Measurements from ENCODE around the gene CHI3L1.

CHI3L1 gene

DNA sequence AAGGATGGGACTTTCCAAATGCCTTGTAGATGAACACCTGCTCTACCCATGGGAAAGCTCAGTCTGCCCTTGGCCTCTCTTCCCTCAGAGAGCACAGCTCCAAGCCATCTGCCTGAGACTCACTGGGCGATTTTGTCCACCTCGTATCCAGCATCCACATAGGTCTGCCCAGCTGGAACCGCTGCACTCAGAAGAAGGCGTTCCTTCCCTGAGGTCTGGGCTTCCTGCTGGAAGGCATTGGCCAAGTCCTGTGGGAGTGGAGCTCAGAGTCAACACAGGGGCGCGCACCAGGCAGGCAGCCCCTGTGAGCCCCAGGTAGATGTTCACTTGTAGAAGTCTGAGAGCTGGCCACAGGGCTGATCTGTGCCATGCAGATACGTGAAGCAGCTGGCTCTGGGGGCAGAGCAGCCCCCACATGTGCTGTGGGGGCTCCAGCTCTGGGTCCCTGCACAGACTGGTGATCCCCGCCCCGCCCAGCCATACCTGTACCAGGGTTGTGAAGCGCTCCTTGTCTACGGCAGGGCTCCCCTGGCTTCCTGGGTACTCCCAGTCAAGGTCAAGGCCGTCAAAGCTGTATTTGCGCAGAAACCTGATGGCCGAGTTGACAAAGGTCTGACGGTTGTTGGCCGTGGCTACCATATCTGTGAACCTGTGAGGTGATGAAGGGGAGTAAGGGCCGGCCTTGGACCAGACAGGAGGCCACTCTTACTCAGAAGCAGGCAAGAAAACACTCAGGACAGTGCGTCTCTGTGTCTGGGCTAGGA lies 36.7 kb upstream of the CHI3L1 start:
- Mint-ChIP-seq H3K9me3 (no peaks in the 10 kb centered on the region), H3K27me3 (ENCODE audit: low read depth) (peaks cover 37% of the 10 kb centered on the region), H3K4me3 (no peak overlapping the region), H3K36me3 (ENCODE audit: low read depth) (no peaks in the 10 kb centered on the region), H3K4me1 (peaks cover 5% of the 10 kb centered on the region), H3K27ac (no peak overlapping the region)
- TF ChIP-seq, protein P1, sequence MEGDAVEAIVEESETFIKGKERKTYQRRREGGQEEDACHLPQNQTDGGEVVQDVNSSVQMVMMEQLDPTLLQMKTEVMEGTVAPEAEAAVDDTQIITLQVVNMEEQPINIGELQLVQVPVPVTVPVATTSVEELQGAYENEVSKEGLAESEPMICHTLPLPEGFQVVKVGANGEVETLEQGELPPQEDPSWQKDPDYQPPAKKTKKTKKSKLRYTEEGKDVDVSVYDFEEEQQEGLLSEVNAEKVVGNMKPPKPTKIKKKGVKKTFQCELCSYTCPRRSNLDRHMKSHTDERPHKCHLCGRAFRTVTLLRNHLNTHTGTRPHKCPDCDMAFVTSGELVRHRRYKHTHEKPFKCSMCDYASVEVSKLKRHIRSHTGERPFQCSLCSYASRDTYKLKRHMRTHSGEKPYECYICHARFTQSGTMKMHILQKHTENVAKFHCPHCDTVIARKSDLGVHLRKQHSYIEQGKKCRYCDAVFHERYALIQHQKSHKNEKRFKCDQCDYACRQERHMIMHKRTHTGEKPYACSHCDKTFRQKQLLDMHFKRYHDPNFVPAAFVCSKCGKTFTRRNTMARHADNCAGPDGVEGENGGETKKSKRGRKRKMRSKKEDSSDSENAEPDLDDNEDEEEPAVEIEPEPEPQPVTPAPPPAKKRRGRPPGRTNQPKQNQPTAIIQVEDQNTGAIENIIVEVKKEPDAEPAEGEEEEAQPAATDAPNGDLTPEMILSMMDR (IDR thresholded peaks at IDR 0.05; ENCODE audit: unreplicated experiment in 3 of 3), result no peak

DNA sequence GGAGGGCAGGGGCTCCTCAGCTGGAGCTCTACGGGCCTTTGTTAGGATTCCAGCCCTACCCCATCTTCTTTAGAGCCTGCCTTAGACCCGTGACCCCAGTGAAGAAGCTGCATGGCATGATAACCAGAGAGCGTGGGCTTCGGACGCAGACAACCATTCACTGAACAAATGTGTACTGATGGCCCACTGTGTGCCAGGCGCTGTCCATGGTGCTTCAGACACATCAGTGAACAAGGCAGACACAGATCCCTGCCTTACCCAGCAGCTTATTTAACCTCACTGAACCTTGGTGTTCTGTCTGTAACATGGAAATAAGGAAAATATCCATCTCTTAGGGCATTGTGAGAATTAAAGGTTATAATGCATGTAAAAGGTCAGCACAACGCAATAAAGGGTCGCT lies 33.4 kb upstream of the CHI3L1 start:
- no peaks in the 10 kb centered on the region for H3K36me3 Mint-ChIP-seq (ENCODE audit: low read depth)
- TF ChIP-seq, protein P1 (IDR thresholded peaks at IDR 0.05; ENCODE audit: unreplicated experiment in 3 of 3), result no peak
- H3K9me3 Mint-ChIP-seq, result no peaks in the 10 kb centered on the region
- no peak overlapping the region for H3K27ac Mint-ChIP-seq
- peaks cover 46% of the 10 kb centered on the region for H3K27me3 Mint-ChIP-seq (ENCODE audit: low read depth)
- H3K4me3 Mint-ChIP-seq, result no peak overlapping the region
- H3K4me1 Mint-ChIP-seq, result peaks cover 15% of the 10 kb centered on the region

DNA sequence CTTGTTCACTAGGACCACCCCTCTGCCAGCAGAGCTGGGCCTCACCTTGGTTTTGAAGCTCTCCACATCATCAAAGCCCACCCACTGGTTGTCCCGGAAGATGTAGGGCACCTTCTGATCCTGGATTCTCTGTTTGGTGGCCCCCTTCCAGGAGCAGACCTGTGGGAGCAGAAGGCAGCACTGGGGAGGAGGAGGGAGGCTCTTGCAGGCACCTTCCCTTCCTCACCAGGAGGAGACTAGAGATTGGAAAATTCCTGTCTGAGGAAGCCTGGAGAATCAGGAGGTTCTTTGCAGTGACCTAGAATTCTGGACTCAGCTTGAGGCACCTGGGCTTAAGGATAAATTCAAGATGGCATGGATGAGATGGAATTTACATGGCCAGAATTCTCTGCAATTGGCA lies 32.7 kb upstream of the CHI3L1 start:
- TF ChIP-seq, protein P1 (IDR thresholded peaks at IDR 0.05; ENCODE audit: unreplicated experiment in 3 of 3), result no peak
- H3K4me1 Mint-ChIP-seq, result peaks cover 17% of the 10 kb centered on the region
- H3K4me3 Mint-ChIP-seq, result no peak overlapping the region
- H3K36me3 Mint-ChIP-seq (ENCODE audit: low read depth), result no peaks in the 10 kb centered on the region
- peaks cover 45% of the 10 kb centered on the region for H3K27me3 Mint-ChIP-seq (ENCODE audit: low read depth)
- H3K27ac Mint-ChIP-seq, result no peak overlapping the region
- H3K9me3 Mint-ChIP-seq, result no peaks in the 10 kb centered on the region

DNA sequence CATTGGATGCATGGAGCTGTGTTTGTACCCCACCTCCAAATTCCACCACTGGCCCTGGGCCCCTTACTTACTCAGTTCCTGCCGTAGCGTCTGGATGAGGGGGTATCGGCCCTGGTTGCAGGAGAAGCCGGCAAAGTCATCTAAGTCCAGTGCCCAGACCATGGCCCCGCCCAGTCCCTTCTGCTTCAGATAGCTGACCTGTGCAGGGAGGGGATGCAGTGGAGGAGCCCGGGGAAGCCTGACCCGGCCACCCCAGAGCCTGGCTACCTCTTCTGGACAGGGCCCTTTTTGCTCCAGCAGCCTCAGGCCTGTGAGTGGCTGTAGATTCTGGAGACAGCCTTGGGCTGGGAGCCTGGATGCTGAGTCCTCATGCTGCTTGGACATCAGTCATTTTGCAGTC lies 31.2 kb upstream of the CHI3L1 start:
- TF ChIP-seq, protein P1 (IDR thresholded peaks at IDR 0.05; ENCODE audit: unreplicated experiment in 3 of 3), result no peak
- H3K27me3 Mint-ChIP-seq (ENCODE audit: low read depth), result peaks cover 50% of the 10 kb centered on the region
- H3K4me3 Mint-ChIP-seq, result no peak overlapping the region
- no peak overlapping the region for H3K27ac Mint-ChIP-seq
- peaks cover 25% of the 10 kb centered on the region for H3K4me1 Mint-ChIP-seq
- H3K9me3 Mint-ChIP-seq, result no peaks in the 10 kb centered on the region
- no peaks in the 10 kb centered on the region for H3K36me3 Mint-ChIP-seq (ENCODE audit: low read depth)

DNA sequence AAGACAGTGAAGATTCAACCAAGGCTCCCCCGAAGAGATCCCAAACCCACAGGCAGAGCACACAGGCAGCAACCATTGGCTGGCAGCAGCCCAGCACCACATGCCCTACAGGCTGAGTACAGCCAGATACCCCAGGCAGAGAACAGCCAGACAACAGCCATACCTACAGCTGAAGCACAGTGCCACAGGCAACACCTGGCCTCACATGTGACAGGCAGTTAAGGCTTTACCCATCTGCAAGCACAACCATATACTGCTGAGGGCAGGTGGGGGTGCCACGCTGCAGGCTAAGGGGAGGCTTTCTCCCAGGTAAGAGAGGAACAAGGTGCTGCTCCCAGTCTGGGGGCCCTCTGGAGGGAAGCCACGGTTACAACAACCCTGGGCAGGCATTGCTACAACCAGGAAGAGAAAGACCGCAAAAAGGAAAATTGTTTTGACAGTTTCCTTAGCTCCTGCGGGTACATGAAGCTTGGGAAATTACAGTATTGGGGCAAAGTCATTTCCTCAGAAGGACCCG lies 30.7 kb upstream of the CHI3L1 start:
- H3K9me3 Mint-ChIP-seq, result no peaks in the 10 kb centered on the region
- H3K4me3 Mint-ChIP-seq, result no peak overlapping the region
- TF ChIP-seq, protein P1 (IDR thresholded peaks at IDR 0.05; ENCODE audit: unreplicated experiment in 3 of 3), result peak in 1 of 3 experiments; percentile 21
- H3K27me3 Mint-ChIP-seq (ENCODE audit: low read depth), result peaks cover 50% of the 10 kb centered on the region
- no peaks in the 10 kb centered on the region for H3K36me3 Mint-ChIP-seq (ENCODE audit: low read depth)
- peaks cover 25% of the 10 kb centered on the region for H3K4me1 Mint-ChIP-seq
- H3K27ac Mint-ChIP-seq, result no peak overlapping the region
